Neutrophil (primary cell): ENCODE data around the gene MTFP1.
A peak's percentile ranks its signal among the peaks of the same experiment; 100 is the strongest.

ENCODE experiments used
- H3K27ac ChIP-seq: fragments of 200-600 bp; sonication (generic); 2 replicates; pipeline ENCODE4 v1.5.1; 2016; ENCODE audit warnings: mild to moderate bottlenecking, moderate library complexity
- H3K27me3 ChIP-seq: fragments of 200-600 bp; sonication (generic); 2 replicates; pipeline ENCODE4 v1.6.0; 2016; ENCODE audit warnings: mild to moderate bottlenecking
- H3K36me3 ChIP-seq: fragments of 200-600 bp; sonication (generic); 2 replicates; pipeline ENCODE4 v1.5.1; 2017
- H3K4me1 ChIP-seq, 2 experiments: fragments of 200-600 bp in 1 of 2; sonication (generic) in 1 of 2; 1 replicate in 1 of 2; 2 replicates in 1 of 2; pipeline versions ENCODE4 v1.5.1 to v1.6.1; 2013 to 2016; ENCODE audit warnings: low read depth in 1 of 2, low read length in 1 of 2, mild to moderate bottlenecking in 1 of 2, moderate library complexity in 1 of 2; ENCODE audit not compliant: control insufficient read depth in 1 of 2, insufficient read depth in 1 of 2
- H3K4me3 ChIP-seq, 2 experiments: fragments of 200-600 bp in 1 of 2; sonication (generic) in 1 of 2; 1 replicate in 1 of 2; 2 replicates in 1 of 2; pipeline ENCODE4 v1.5.1; 2013 to 2016; ENCODE audit warnings: low read depth in 1 of 2, low read length in 1 of 2, mild to moderate bottlenecking in 1 of 2, moderate library complexity in 1 of 2
- H3K9me3 ChIP-seq: fragments of 200-600 bp; sonication (generic); 2 replicates; pipeline ENCODE4 v1.5.1; 2016
- CTCF ChIP-seq: fragments of 200-600 bp; sonication (generic); IDR thresholded peaks from 2 replicates; pipeline ENCODE4 v1.5.1; 2016; ENCODE audit warnings: antibody characterized with exemption

Gene MTFP1

GRCh38 chr22:30432096-30432495, 6.5 kb downstream of the MTFP1 start:
- peaks cover 3% of the 10 kb centered on the region for H3K9me3 ChIP-seq
- no peak for TF ChIP-seq CTCF
- H3K36me3 ChIP-seq = no peaks in the 10 kb centered on the region
- no peak overlapping the region for H3K27ac ChIP-seq
- no peak overlapping the region for H3K4me3 ChIP-seq
- H3K4me1 ChIP-seq = peaks cover 3 to 5% of the 10 kb centered on the region in 2 experiments
- peaks cover under 1% of the 10 kb centered on the region for H3K27me3 ChIP-seq

- H3K27me3 ChIP-seq = peaks cover 4% of the 10 kb centered on the region
- H3K4me1 ChIP-seq = peaks cover 3 to 5% of the 10 kb centered on the region in 2 experiments
- no peak overlapping the region for H3K4me3 ChIP-seq
- TF ChIP-seq CTCF = no peak
- no peak overlapping the region for H3K27ac ChIP-seq
- peaks cover 3% of the 10 kb centered on the region for H3K9me3 ChIP-seq
- H3K36me3 ChIP-seq = no peaks in the 10 kb centered on the region
These were observed 7.0 kb downstream of the MTFP1 start for GRCh38 chr22:30432520-30432919.

GRCh38 chr22:30433227-30433626, 7.7 kb downstream of the MTFP1 start:
- Histone ChIP-seq H3K4me3 (no peak overlapping the region), H3K4me1 (peaks cover 3 to 5% of the 10 kb centered on the region in 2 experiments), H3K27ac (no peak overlapping the region), H3K27me3 (peaks cover 11% of the 10 kb centered on the region), H3K36me3 (no peaks in the 10 kb centered on the region), H3K9me3 (peaks cover 3% of the 10 kb centered on the region)
- TF ChIP-seq CTCF = no peak

GRCh38 chr22:30433773-30434172, 8.2 kb downstream of the MTFP1 start:
- TF ChIP-seq CTCF = no peak
- H3K36me3 ChIP-seq = no peaks in the 10 kb centered on the region
- peaks cover 3 to 5% of the 10 kb centered on the region in 2 experiments for H3K4me1 ChIP-seq
- no peak overlapping the region for H3K27ac ChIP-seq
- H3K27me3 ChIP-seq = peaks cover 17% of the 10 kb centered on the region
- peaks cover 3% of the 10 kb centered on the region for H3K9me3 ChIP-seq
- H3K4me3 ChIP-seq = no peak overlapping the region

GRCh38 chr22:30434843-30435242, 9.3 kb downstream of the MTFP1 start:
- Histone ChIP-seq H3K27ac (no peak overlapping the region), H3K27me3 (peaks cover 28% of the 10 kb centered on the region), H3K9me3 (peaks cover 3% of the 10 kb centered on the region), H3K36me3 (no peaks in the 10 kb centered on the region), H3K4me3 (no peak overlapping the region), H3K4me1 (peaks cover 3 to 5% of the 10 kb centered on the region in 2 experiments)
- no peak for TF ChIP-seq CTCF

GRCh38 chr22:30435674-30436126, 10.1 kb downstream of the MTFP1 start:
- Histone ChIP-seq H3K27me3 (peaks cover 36% of the 10 kb centered on the region), H3K36me3 (no peaks in the 10 kb centered on the region), H3K4me1 (peaks cover 3 to 5% of the 10 kb centered on the region in 2 experiments), H3K9me3 (peaks cover 3% of the 10 kb centered on the region), H3K27ac (peak overlapping the region; percentile 61), H3K4me3 (no peak overlapping the region)
- TF ChIP-seq CTCF = no peak
